Mucosa of descending colon (tissue), 3 donors: ENCODE data around the gene TNRC6A. TPM values are rescaled to one million over a fixed set of nuclear protein-coding genes. Genes with fewer than 3 reads are reported as not detected.
"Not testable (repeated sequence)": the region's sequence is repeated elsewhere in the genome, so short reads cannot be mapped to it uniquely, and the experiment has no call there.

ENCODE experiments used
- ATAC-seq: fragments of 200-7000 bp; cut with Tn5 transposase; one replicate; pipeline ENCODE4 v1.9.1; 2020; ENCODE audit warnings: mild to moderate bottlenecking, moderate library complexity
- DNase-seq, 3 donors: peaks; one replicate each; pipeline ENCODE4 v3.0.0-alpha.2; 2020
- H3K36me3 ChIP-seq: fragments of 200-600 bp; one replicate; pipeline ENCODE4 v1.8.0; 2021; ENCODE audit warnings: low read depth, mild to moderate bottlenecking
- H3K4me1 ChIP-seq: fragments of 200-600 bp; one replicate; pipeline ENCODE4 v1.8.0; 2021; ENCODE audit warnings: low read depth, mild to moderate bottlenecking
- H3K4me3 ChIP-seq: fragments of 200-600 bp; one replicate; pipeline ENCODE4 v1.8.0; 2021; ENCODE audit warnings: mild to moderate bottlenecking
- H3K9me3 ChIP-seq: fragments of 200-600 bp; one replicate; pipeline ENCODE4 v1.8.0; 2021; ENCODE audit warnings: mild to moderate bottlenecking
- intact Hi-C, 2 donors: fragments of 100-400 bp; cut with DNase I in 1 of 2; cut with micrococcal nuclease in 1 of 2; formaldehyde crosslinking; loops; one replicate each; pipeline versions ENCODE4 v1.11.0 to v1.11.1; 2022; cut with DNase I, micrococcal nuclease
- total RNA-seq, 3 donors: library from RNA; stranded (reverse); fragmentation: NEBNext Ultra II Directional in 2 of 3; extraction: Animal tissue kit (Norgen Biotek cat#: 25700) in 2 of 3; gene quantifications; one replicate each; pipeline versions ENCODE4 v1.2.1 to v1.2.4, GENCODE V29; 2021 to 2023
- TF ChIP-seq, protein P1 (sequence below): fragments of 200-600 bp; IDR thresholded peaks from one replicate; pipeline ENCODE4 v1.8.0; 2022; ENCODE audit warnings: antibody characterized with exemption, mild to moderate bottlenecking
- donor health status: DM: no; HTN: no; CAD: no; lungs with moderate emphysema.
- donor health status: DM: no; HTN: no; CAD: no.
- donor health status: DM: no; HTN: yes; CAD: no.

The TNRC6A gene
- total RNA-seq, 3 donors from 2014 or later, result 40.5 to 83.7 (median 47.8) TPM

- no peaks in the 10 kb centered on the region for H3K36me3 ChIP-seq
- no peak overlapping the region for H3K4me3 ChIP-seq
- intact Hi-C loops, result no loop called here
- DNase-seq (no peak), ATAC-seq (no peak)
- TF ChIP-seq, protein P1, sequence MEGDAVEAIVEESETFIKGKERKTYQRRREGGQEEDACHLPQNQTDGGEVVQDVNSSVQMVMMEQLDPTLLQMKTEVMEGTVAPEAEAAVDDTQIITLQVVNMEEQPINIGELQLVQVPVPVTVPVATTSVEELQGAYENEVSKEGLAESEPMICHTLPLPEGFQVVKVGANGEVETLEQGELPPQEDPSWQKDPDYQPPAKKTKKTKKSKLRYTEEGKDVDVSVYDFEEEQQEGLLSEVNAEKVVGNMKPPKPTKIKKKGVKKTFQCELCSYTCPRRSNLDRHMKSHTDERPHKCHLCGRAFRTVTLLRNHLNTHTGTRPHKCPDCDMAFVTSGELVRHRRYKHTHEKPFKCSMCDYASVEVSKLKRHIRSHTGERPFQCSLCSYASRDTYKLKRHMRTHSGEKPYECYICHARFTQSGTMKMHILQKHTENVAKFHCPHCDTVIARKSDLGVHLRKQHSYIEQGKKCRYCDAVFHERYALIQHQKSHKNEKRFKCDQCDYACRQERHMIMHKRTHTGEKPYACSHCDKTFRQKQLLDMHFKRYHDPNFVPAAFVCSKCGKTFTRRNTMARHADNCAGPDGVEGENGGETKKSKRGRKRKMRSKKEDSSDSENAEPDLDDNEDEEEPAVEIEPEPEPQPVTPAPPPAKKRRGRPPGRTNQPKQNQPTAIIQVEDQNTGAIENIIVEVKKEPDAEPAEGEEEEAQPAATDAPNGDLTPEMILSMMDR, result no peak
- no peaks in the 10 kb centered on the region for H3K4me1 ChIP-seq
- H3K9me3 ChIP-seq, result no peaks in the 10 kb centered on the region
Observed at GRCh38 chr16:24698308-24698707, 31.1 kb upstream of the TNRC6A start.

DNA sequence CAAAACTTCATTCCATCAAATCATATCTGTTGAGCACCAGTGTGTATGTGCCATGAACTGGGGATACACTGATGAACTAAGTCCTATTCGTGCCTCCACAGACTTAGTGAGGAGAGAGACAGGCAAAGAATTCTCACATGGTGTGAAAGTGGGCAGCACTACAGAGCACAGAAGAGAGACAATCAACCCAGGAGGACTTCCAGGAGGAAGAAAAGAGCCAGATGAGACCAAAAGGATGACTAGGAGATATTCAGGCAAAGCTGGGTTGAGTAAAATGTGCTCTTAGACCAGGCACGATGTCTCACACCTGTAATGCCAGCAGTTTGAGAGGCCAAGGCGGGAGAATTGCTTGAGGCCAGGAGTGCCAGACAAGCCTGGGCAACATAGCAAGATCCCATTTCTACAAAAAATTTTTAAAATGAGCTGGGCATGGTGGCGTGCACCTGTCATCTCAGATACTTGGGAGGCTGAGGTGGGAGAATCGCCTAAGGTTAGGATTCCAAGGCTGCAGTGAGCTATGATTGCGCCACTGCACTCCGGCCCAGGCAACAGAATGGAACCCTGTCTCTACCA, 30.2 kb upstream of the TNRC6A start:
- H3K36me3 ChIP-seq, result no peaks in the 10 kb centered on the region
- H3K4me1 ChIP-seq, result no peaks in the 10 kb centered on the region
- no peak overlapping the region for H3K4me3 ChIP-seq
- intact Hi-C loops, result no loop called here
- TF ChIP-seq, protein P1, result no peak
- ATAC-seq (no peak), DNase-seq (no peak)
- H3K9me3 ChIP-seq, result no peaks in the 10 kb centered on the region

GRCh38 chr16:24700549-24701392, 28.7 kb upstream of the TNRC6A start:
- intact Hi-C loops, result no loop called here
- ATAC-seq, result peak; percentile 87

DNA sequence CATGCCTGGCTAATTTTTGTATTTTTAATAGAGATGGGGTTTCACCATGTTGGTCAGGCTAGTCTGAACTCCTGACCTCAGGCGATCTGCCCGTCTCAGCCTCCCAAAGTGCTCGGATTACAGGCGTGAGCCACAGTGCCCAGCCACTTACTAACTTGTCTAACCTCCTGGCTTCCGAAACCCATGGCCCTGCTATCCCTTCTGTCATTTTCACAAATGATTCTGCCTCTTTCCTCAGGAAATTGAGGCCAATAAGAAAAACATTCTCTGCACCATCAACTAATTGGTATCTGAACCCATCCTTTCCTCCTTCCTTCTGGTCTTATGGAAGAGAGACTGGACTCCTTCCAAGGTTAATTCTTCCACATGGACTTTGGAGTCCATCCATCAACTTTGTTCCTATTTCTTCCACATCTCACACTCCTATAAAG, 27.9 kb upstream of the TNRC6A start:
- Histone ChIP-seq H3K36me3 (no peaks in the 10 kb centered on the region), H3K4me1 (peaks cover 4% of the 10 kb centered on the region), H3K4me3 (no peak overlapping the region), H3K9me3 (no peaks in the 10 kb centered on the region)
- TF ChIP-seq, protein P1, result no peak
- intact Hi-C loops, result no loop called here
- peak; percentile 44 for ATAC-seq
- no peak for DNase-seq

More at GRCh38 chr16:24700549-24701392, 28.7 kb upstream of the TNRC6A start:
- Histone ChIP-seq H3K36me3 (no peaks in the 10 kb centered on the region), H3K4me1 (no peaks in the 10 kb centered on the region), H3K4me3 (no peak overlapping the region), H3K9me3 (no peaks in the 10 kb centered on the region)
- TF ChIP-seq, protein P1, result no peak
- peak; percentile 27 to 55 (median 44) for DNase-seq

- H3K36me3 ChIP-seq, ATAC-seq, DNase-seq, intact Hi-C loops, H3K4me1 ChIP-seq, H3K9me3 ChIP-seq, H3K4me3 ChIP-seq: not testable (repeated sequence)
Observed at GRCh38 chr16:24707760-24708159, 21.7 kb upstream of the TNRC6A start.

DNA sequence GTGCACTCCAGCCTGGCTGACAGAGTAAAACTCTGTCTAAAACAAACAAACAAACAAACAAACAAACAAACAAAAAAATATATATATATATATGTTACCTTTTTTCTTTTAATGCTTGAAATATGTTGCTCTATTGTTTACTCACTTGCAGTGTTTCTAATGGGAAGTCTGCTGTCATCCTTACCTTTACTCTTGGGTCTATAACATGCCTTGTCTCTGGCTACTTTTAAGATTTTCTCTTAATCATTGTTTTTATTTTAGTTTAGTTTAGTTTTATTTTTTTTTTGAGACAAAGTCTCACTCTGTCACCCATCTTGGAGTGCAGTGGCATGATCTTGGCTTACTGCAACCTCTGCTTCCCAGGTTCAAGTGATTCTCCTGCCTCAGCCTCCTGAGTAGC, 16.1 kb upstream of the TNRC6A start:
- Histone ChIP-seq H3K4me1 (no peaks in the 10 kb centered on the region), H3K36me3 (no peaks in the 10 kb centered on the region), H3K9me3 (peaks cover 5% of the 10 kb centered on the region), H3K4me3 (no peak overlapping the region)
- TF ChIP-seq, protein P1, result no peak
- intact Hi-C loops, result no loop called here
- ATAC-seq (no peak), DNase-seq (no peak)
